Cardiac muscle cell (in vitro differentiated cells and primary cell): Measurements from ENCODE around the gene DHH. TPM values are rescaled to one million over a fixed set of nuclear protein-coding genes. Genes with fewer than 3 reads are reported as not detected.

ENCODE experiments used
- DNase-seq, 2 donors: peaks; one replicate each; pipeline versions ENCODE4 v3.0.0 to v3.0.0-alpha.2; 2010 to 2017; ENCODE audit warnings: low read depth in 1 of 2, low spot score in 1 of 2
- H3K27ac ChIP-seq: fragments of 200-600 bp; sonication (generic); 2 replicates; pipeline ENCODE4 v1.5.1; 2016
- H3K27me3 ChIP-seq: fragments of 200-600 bp; sonication (generic); 2 replicates; pipeline ENCODE4 v1.6.0; 2016; ENCODE audit warnings: control low read depth
- H3K36me3 ChIP-seq: fragments of 200-600 bp; sonication (generic); 2 replicates; pipeline ENCODE4 v1.5.1; 2016; ENCODE audit warnings: control low read depth
- H3K4me1 ChIP-seq: fragments of 200-600 bp; sonication (generic); 2 replicates; pipeline ENCODE4 v1.8.1; 2017; ENCODE audit warnings: low read depth, mild to moderate bottlenecking, mixed run types
- H3K4me3 ChIP-seq: fragments of 200-600 bp; sonication (generic); 2 replicates; pipeline ENCODE4 v1.5.1; 2016; ENCODE audit warnings: mild to moderate bottlenecking
- H3K9me3 ChIP-seq: fragments of 200-600 bp; sonication (generic); 2 replicates; pipeline ENCODE4 v1.5.1; 2017; ENCODE audit warnings: low read depth, mild to moderate bottlenecking, control low read depth
- CTCF ChIP-seq: IDR thresholded peaks from 2 replicates; pipeline ENCODE4 v1.5.1; 2012; ENCODE audit warnings: low read depth, mild to moderate bottlenecking, low read length
- polyA plus RNA-seq: library from polyadenylated mRNA; unstranded; fragments of >200 nt; fragmentation: Nextera tagmentation; extraction: Ambion mirVana; gene quantifications from 2 replicates; pipeline ENCODE4 v1.2.1, GENCODE V29; 2016
- total RNA-seq: library from RNA; depleted of rRNA; stranded (reverse); fragments of >200 nt; gene quantifications from 2 replicates; pipeline ENCODE4 v1.2.3, GENCODE V29; 2016

DHH gene
- total and polyA plus RNA-seq, 2 experiments from 2014 or later: 0.36 TPM; not detected in 1

GRCh38 chr12:49061157-49061650, 33.4 kb downstream of the DHH start:
- Histone ChIP-seq H3K4me1 (peaks cover 20% of the 10 kb centered on the region), H3K27me3 (no peaks in the 10 kb centered on the region), H3K36me3 (no peaks in the 10 kb centered on the region), H3K27ac (peak overlapping the region; percentile 99), H3K9me3 (no peaks in the 10 kb centered on the region), H3K4me3 (peak overlapping the region; percentile 77)
- TF ChIP-seq CTCF: no peak
- DNase-seq: no peak

- TF ChIP-seq CTCF: peak; percentile 9
- Histone ChIP-seq H3K27me3 (no peaks in the 10 kb centered on the region), H3K4me3 (peak within 1 kb of the TSS; percentile 77), H3K27ac (peak within 1 kb of the TSS; percentile 99), H3K9me3 (no peaks in the 10 kb centered on the region), H3K4me1 (peaks cover 26% of the 10 kb centered on the region), H3K36me3 (no peaks in the 10 kb centered on the region)
- peak; percentile 96 to 97 for DNase-seq
Observed at GRCh38 chr12:49060237-49061156, 34.1 kb downstream of the DHH start, which contains the start of gene KMT2D. Gene KMT2D, minus strand, starts transcription at chr12:49060794. Its CDS starts 5,470 bp downstream, at chr12:49055324.

- H3K4me3 ChIP-seq: peak overlapping the region; percentile 77
- H3K4me1 ChIP-seq: peaks cover 26% of the 10 kb centered on the region
- H3K27ac ChIP-seq: peak overlapping the region; percentile 99
- peak; percentile 32 to 67 for DNase-seq
- H3K36me3 ChIP-seq: peaks cover 7% of the 10 kb centered on the region
- no peaks in the 10 kb centered on the region for H3K27me3 ChIP-seq
- no peaks in the 10 kb centered on the region for H3K9me3 ChIP-seq
- no peak for TF ChIP-seq CTCF
Observed at GRCh38 chr12:49059299-49060171, 35.1 kb downstream of the DHH start.

- H3K27ac ChIP-seq: peak overlapping the region; percentile 99
- H3K27me3 ChIP-seq: no peaks in the 10 kb centered on the region
- H3K4me1 ChIP-seq: peaks cover 26% of the 10 kb centered on the region
- peak overlapping the region; percentile 77 for H3K4me3 ChIP-seq
- no peak for TF ChIP-seq CTCF
- H3K36me3 ChIP-seq: peaks cover 13% of the 10 kb centered on the region
- no peaks in the 10 kb centered on the region for H3K9me3 ChIP-seq
- no peak for DNase-seq
Observed at GRCh38 chr12:49059045-49059298, 35.6 kb downstream of the DHH start.

GRCh38 chr12:49058366-49059044, 36.1 kb downstream of the DHH start:
- Histone ChIP-seq H3K9me3 (no peaks in the 10 kb centered on the region), H3K4me1 (peaks cover 26% of the 10 kb centered on the region), H3K36me3 (peaks cover 18% of the 10 kb centered on the region), H3K27ac (no peak overlapping the region), H3K27me3 (no peaks in the 10 kb centered on the region), H3K4me3 (peak overlapping the region; percentile 77)
- no peak for TF ChIP-seq CTCF
- DNase-seq: no peak
